C4-2B (cell line): ENCODE data around the gene TCERG1L.
"Not testable (repeated sequence)": the region's sequence is repeated elsewhere in the genome, so short reads cannot be mapped to it uniquely, and the experiment has no call there.

Source experiments
- H3K27ac ChIP-seq: fragments of 450-650 bp; 2 replicates; pipeline ENCODE4 v1.5.1; 2017
- ZFX ChIP-seq: fragments of 450-650 bp; IDR thresholded peaks from 2 replicates; pipeline ENCODE4 v1.6.1; 2017
- TF ChIP-seq, protein P1 (sequence below): fragments of 450-650 bp; conservative IDR thresholded peaks from 2 replicates; pipeline ENCODE4 v1.5.1; 2017; ENCODE audit warnings: mild to moderate bottlenecking

Gene TCERG1L

DNA sequence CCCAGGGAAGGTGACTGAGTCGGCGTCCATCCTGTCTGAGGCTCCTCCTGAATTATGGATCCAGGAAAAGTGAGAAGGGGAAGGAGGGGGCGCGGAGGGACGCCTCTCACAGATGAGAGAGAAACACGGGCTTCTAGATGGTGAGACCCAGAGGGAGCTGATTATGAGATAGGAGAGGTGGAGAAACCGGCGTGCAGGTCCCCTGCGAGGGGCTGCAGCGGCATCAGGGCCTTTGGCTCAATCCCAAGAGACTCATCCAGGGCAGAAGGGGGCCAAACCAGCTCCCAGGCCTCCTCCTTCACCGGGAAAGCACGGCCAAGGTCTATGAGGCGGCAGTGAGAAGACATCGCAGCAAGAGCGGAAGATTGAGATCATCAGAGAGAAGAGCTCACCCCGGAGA lies 70.8 kb downstream of the TCERG1L start:
- H3K27ac ChIP-seq: no peak overlapping the region
- TF ChIP-seq, protein P1, sequence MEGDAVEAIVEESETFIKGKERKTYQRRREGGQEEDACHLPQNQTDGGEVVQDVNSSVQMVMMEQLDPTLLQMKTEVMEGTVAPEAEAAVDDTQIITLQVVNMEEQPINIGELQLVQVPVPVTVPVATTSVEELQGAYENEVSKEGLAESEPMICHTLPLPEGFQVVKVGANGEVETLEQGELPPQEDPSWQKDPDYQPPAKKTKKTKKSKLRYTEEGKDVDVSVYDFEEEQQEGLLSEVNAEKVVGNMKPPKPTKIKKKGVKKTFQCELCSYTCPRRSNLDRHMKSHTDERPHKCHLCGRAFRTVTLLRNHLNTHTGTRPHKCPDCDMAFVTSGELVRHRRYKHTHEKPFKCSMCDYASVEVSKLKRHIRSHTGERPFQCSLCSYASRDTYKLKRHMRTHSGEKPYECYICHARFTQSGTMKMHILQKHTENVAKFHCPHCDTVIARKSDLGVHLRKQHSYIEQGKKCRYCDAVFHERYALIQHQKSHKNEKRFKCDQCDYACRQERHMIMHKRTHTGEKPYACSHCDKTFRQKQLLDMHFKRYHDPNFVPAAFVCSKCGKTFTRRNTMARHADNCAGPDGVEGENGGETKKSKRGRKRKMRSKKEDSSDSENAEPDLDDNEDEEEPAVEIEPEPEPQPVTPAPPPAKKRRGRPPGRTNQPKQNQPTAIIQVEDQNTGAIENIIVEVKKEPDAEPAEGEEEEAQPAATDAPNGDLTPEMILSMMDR: no peak
- TF ChIP-seq ZFX: no peak

DNA sequence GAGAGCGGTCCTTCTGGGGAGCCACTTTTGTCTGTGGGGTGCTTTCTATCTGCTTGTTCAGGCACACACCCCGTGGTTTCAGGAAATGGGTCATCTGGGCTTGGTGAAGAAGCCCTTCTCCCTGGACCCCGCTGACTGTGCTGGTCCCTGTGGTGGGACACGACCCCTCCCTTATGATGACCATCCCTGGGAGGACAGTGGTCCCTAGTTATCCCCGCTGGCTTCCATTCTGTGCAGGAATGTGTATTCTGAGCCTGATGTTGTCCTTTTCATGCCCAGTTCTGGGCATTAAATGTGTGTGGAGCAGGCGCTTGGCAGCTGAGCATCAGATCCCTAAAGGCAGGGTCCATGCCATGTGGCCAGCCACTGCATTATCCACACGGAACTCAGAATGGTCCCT lies 71.6 kb downstream of the TCERG1L start:
- H3K27ac ChIP-seq: no peak overlapping the region
- no peak for TF ChIP-seq ZFX
- TF ChIP-seq, protein P1: no peak

DNA sequence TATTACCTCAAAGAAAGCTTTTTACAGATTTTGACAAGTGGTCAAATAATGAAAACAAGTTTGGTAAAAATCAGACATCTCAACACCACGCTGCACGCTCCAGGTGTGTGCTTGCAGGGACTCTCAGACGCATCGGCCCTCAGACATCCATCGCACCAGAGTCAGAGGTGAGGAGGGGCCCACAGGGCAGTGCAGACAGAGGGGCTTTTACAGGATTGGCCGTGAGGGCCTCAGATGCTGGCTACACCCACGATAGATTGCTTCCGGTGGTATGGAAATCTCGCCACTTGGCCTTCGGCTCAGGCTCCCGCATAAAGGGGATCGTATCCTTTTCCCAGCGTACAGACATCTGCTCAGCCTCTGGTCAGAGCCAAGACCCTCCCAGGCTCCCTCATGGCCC lies 72.1 kb downstream of the TCERG1L start:
- no peak for TF ChIP-seq ZFX
- TF ChIP-seq, protein P1: no peak
- H3K27ac ChIP-seq: no peak overlapping the region

DNA sequence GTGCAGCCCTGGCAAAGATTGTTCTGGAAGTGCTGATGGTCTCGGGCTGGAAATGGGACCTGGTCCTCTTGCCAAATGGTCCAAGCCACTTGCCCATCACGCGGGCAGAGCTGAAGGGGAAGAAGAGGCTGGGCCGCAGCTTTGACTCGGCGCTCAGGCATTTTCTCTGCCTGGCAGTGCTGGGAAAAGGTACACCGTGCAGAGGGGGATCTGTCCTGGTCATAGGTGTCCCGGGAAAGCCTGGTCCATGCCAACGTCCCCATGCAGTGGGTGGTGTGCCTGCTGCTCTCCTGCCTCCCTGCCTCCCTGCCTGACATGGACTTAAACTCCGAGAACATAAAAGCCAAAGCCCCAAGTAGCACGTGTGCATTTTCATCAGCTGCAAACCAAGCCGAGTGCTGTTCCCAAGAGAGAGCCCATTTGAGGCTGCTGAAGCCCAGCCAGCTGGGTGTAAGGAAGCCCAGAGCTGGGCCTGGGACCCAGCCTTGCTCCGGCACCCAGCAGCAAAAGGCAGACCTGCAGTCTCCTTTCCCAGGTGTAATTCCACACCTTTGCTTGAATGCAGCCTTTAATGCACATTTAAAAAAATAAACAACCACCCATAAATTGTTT lies 72.7 kb downstream of the TCERG1L start:
- H3K27ac ChIP-seq: no peak overlapping the region

DNA sequence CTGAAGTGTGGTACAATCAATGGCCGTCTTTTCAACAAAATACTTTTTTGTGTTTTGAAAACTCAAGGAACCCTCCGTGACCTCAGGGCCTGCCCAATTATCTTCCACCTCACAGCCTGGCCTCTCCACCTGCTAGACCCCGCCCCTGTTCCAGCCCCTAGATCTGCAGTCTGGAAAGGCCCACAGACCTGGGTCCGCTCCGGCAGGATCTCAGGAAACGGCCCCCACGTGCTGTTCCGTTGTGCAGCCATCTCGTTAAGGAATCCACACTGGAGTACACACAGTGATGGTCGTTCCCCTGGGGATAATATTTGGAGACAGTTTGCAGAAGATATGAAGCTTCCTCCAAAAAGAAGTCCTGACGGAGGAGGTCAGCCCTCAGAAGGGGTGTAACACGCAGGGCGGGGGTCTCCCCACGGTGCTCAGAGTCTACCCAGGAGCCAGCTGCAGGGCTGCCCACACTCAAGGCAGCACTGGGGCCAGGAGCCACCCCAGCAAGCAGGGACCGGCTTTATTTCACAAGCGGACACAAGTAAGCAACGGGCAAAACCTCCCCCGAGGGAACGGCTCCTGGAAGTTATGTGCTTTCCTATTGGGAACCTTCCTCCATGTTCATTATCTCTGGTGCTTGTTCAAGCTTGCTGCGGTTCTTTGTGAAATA lies 73.4 kb downstream of the TCERG1L start:
- no peak overlapping the region for H3K27ac ChIP-seq
- no peak for TF ChIP-seq ZFX
- TF ChIP-seq, protein P1: no peak

More for the DNA sequence above, 72.7 kb downstream of the TCERG1L start:
- TF ChIP-seq ZFX: no peak

DNA sequence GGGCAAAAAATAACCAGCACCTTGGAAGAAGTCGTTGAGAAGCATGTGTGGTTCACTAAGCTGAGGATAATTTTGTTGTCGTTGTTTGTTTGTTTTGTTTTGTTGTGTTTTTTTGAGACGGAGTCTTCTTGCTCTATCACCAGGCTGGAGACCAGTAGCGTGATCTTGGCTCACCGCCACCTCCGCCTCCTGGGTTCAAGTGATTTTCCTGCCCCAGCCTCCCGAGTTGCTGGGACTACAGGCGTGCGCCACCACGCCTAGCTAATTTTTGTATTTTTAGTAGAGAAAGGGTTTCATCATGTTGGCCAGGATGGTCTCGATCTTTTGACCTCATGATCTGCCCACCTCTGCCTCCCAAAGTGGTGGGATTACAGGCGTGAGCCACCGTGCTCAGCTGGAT lies 76.9 kb downstream of the TCERG1L start:
- H3K27ac ChIP-seq: not testable (repeated sequence)

DNA sequence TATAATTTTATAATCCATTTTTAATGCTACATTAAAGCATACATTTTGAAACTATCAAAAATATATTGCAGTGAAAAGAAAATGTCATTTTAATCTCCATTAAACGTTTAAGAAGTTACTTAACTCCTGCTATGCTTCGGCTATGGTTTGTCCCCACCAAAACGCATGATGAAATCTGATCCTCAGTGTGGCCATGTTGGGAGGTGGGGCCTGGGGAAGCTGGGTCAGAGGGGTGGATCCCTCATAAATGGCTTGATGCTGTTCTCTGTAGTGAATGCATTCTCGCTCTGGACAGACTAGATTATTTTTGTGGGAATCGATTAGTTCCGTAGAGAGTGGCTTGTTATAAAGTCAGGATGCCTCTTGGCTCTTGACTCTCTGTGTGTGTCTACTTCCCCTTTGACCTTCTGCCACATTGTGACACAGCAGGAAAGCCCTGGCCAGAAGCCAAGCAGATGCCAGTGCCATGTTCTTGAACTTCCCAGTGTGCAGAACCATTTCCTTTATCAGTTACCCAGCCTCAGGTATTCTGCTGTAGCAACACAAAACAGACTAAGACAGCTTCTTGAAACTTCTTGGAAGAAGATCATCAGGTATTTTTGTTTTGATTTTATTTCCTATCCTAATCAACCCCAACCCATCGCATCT lies 77.8 kb downstream of the TCERG1L start:
- TF ChIP-seq, protein P1: no peak
- no peak for TF ChIP-seq ZFX
- no peak overlapping the region for H3K27ac ChIP-seq

DNA sequence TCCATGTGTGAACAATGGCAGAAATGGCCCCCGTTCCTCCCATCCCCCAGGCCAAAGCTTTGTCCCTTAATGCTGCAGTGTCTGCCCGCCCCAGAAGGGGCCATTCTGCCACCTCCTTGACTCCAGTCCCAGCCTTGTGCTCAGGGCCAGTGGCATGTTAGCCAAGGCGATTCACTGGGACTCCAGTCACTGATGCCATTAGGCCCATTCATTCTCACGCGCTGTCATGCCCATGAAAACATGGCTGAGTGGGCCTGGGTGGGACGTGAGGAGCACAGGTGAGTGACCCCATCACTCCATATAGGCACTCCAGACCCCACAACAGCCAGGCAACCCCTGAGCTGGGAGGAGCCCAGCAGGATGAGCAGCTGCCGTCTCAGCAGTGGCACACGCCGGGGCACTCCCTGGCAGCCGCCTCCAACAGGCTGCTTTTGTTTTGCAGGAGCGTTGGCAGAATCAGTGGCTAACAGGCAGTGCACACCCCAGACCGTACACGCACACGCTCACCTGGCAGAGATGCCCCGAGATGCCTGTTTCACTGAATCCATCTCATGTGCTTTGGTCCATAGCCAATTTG lies 79.5 kb downstream of the TCERG1L start:
- no peak for TF ChIP-seq ZFX
- TF ChIP-seq, protein P1: no peak
- no peak overlapping the region for H3K27ac ChIP-seq
